ENCODE measurements around the gene HIGD2A. TPM values are rescaled to one million over a fixed set of nuclear protein-coding genes. Genes with fewer than 3 reads are reported as not detected.

Gene HIGD2A
- total RNA-seq, 2 donors from 2014 or later = 173 to 227 TPM

- Histone ChIP-seq H3K27me3 (no peaks in the 10 kb centered on the region), H3K9ac (ENCODE audit: low read depth in 2 of 2, low read length in 2 of 2) (no peak overlapping the region), H3K4me1 (no peaks in the 10 kb centered on the region), H3K27ac (no peak overlapping the region), H3K4me3 (no peak overlapping the region), H3K36me3 (peaks cover 15% of the 10 kb centered on the region), H3K9me3 (no peaks in the 10 kb centered on the region)
- intact Hi-C loops (cut with DNase I) = no loop called here
- TF ChIP-seq, protein P1, sequence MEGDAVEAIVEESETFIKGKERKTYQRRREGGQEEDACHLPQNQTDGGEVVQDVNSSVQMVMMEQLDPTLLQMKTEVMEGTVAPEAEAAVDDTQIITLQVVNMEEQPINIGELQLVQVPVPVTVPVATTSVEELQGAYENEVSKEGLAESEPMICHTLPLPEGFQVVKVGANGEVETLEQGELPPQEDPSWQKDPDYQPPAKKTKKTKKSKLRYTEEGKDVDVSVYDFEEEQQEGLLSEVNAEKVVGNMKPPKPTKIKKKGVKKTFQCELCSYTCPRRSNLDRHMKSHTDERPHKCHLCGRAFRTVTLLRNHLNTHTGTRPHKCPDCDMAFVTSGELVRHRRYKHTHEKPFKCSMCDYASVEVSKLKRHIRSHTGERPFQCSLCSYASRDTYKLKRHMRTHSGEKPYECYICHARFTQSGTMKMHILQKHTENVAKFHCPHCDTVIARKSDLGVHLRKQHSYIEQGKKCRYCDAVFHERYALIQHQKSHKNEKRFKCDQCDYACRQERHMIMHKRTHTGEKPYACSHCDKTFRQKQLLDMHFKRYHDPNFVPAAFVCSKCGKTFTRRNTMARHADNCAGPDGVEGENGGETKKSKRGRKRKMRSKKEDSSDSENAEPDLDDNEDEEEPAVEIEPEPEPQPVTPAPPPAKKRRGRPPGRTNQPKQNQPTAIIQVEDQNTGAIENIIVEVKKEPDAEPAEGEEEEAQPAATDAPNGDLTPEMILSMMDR (IDR thresholded peaks at IDR 0.05) = no peak
- DNase-seq = no peak
These were observed 38.1 kb upstream of the HIGD2A start for GRCh38 chr5:176350416-176350815.

DNA sequence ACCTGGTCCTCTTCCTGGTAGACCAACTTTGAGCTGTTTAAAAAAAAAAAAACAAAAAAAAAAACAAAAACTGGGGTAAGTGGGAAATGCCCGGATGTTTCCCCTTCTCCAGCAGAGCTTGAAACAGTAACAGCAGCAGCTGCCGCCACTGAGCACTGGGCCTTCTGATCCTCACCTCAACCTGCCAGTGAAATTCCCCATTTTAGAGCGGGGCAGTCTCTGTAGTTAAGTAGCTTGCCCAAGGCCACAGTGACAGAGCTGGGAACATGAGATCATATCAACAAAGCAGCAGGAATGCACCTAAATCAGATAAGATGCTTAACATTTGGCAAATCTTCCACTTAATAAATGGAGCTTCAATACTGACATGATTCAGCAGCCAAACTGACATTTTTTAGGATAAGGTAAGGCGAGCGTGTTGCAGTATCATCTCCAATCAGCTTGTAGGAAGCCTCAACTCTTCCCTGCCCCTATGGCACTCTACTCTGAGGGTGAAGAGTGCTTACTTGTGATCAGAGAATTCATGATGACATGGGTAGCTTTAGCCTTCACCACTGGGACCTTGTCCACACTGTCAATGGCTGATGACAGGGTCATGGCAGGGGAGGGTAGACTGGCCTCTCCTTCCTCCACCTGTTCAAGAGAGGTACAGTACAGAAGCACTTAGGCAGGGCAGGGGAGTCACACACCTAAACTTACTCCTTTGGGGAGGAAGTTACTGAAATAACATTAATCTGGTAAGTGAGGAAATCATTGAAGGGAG lies 36.3 kb upstream of the HIGD2A start:
- no peak for DNase-seq
- TF ChIP-seq, protein P1 (IDR thresholded peaks at IDR 0.05) = no peak
- Histone ChIP-seq H3K36me3 (peaks cover 5% of the 10 kb centered on the region), H3K4me1 (no peaks in the 10 kb centered on the region), H3K27me3 (no peaks in the 10 kb centered on the region), H3K9me3 (no peaks in the 10 kb centered on the region), H3K9ac (ENCODE audit: low read depth in 2 of 2, low read length in 2 of 2) (no peak overlapping the region), H3K4me3 (no peak overlapping the region), H3K27ac (no peak overlapping the region)
- intact Hi-C loops (cut with DNase I) = no loop called here

DNA sequence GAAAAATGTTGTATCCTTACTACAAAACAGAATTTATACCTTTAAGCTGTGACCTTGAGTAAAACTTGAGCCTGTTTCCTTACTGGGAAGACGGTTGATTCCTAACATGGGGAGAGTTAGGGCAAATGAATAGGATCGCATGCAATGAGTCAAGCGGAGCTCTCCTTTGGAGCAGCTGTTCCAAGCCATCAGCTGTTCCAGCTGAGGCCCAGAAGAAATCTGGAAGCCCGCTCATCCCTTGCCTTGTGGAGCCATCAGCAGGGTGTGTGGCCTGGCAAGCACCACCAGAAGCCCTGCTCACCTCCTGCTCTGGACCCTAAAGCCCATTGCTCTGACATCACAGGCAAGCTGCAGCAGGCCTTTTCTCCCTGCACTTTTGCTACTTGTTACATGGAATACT lies 35.0 kb upstream of the HIGD2A start:
- TF ChIP-seq, protein P1 (IDR thresholded peaks at IDR 0.05) = no peak
- H3K27ac ChIP-seq = no peak overlapping the region
- intact Hi-C loops (cut with DNase I) = no loop called here
- H3K36me3 ChIP-seq = peaks cover 5% of the 10 kb centered on the region
- no peak overlapping the region for H3K9ac ChIP-seq (ENCODE audit: low read depth in 2 of 2, low read length in 2 of 2)
- no peaks in the 10 kb centered on the region for H3K27me3 ChIP-seq
- no peaks in the 10 kb centered on the region for H3K4me1 ChIP-seq
- H3K9me3 ChIP-seq = no peaks in the 10 kb centered on the region
- DNase-seq = no peak
- no peak overlapping the region for H3K4me3 ChIP-seq

GRCh38 chr5:176355400-176356178 lies 33.0 kb upstream of the HIGD2A start:
- H3K36me3 ChIP-seq = peaks cover 5% of the 10 kb centered on the region
- H3K27me3 ChIP-seq = no peaks in the 10 kb centered on the region
- no peaks in the 10 kb centered on the region for H3K4me1 ChIP-seq
- H3K4me3 ChIP-seq = no peak overlapping the region
- no peaks in the 10 kb centered on the region for H3K9me3 ChIP-seq
- TF ChIP-seq, protein P1 (IDR thresholded peaks at IDR 0.05) = no peak
- no peak overlapping the region for H3K27ac ChIP-seq
- no peak for DNase-seq
- no peak overlapping the region for H3K9ac ChIP-seq (ENCODE audit: low read depth in 2 of 2, low read length in 2 of 2)
- intact Hi-C loops (cut with DNase I) = no loop called here

- Histone ChIP-seq H3K36me3 (peaks cover 5% of the 10 kb centered on the region), H3K9me3 (no peaks in the 10 kb centered on the region), H3K4me1 (no peaks in the 10 kb centered on the region), H3K9ac (ENCODE audit: low read depth in 2 of 2, low read length in 2 of 2) (no peak overlapping the region), H3K27ac (no peak overlapping the region), H3K4me3 (no peak overlapping the region), H3K27me3 (no peaks in the 10 kb centered on the region)
- no peak for DNase-seq
- TF ChIP-seq, protein P1 (IDR thresholded peaks at IDR 0.05) = no peak
- intact Hi-C loops (cut with DNase I) = no loop called here
These were observed 32.4 kb upstream of the HIGD2A start for GRCh38 chr5:176356179-176356566.
